NCI-H128 (cell line): ENCODE measurements around the gene RPL13A.
A peak's percentile ranks its signal among the peaks of the same experiment; 100 is the strongest.
"Not testable (repeated sequence)": the region's sequence is repeated elsewhere in the genome, so short reads cannot be mapped to it uniquely, and the experiment has no call there.

Experiments used
- DNase-seq: peaks from one replicate; lab custom pipeline; 2025; ENCODE audit not compliant: unreplicated experiment; lab: John Stamatoyannopoulos, UW

RPL13A gene

GRCh38 chr19:49455773-49456172, 31.6 kb upstream of the RPL13A start:
- no peak for DNase-seq

- no peak for DNase-seq
Measured at GRCh38 chr19:49456326-49456725, 31.1 kb upstream of the RPL13A start.

GRCh38 chr19:49458567-49458903, 28.9 kb upstream of the RPL13A start:
- no peak for DNase-seq

GRCh38 chr19:49459388-49459787, 28.0 kb upstream of the RPL13A start:
- DNase-seq = no peak

- DNase-seq = not testable (repeated sequence)
Measured at GRCh38 chr19:49461130-49461529, 26.3 kb upstream of the RPL13A start.

GRCh38 chr19:49461656-49462055, 25.8 kb upstream of the RPL13A start:
- DNase-seq = no peak

GRCh38 chr19:49462492-49462891, 24.9 kb upstream of the RPL13A start:
- DNase-seq = no peak

GRCh38 chr19:49463960-49464740, 23.3 kb upstream of the RPL13A start:
- no peak for DNase-seq

- no peak for DNase-seq
Measured at GRCh38 chr19:49465371-49465770, 22.0 kb upstream of the RPL13A start.

GRCh38 chr19:49468199-49468598, 19.2 kb upstream of the RPL13A start:
- DNase-seq = no peak

- peak; percentile 63 for DNase-seq
Measured at GRCh38 chr19:49468746-49469447, 18.5 kb upstream of the RPL13A start.

- DNase-seq = no peak
Measured at GRCh38 chr19:49469828-49470614, 17.4 kb upstream of the RPL13A start.

GRCh38 chr19:49470615-49470978, 16.8 kb upstream of the RPL13A start:
- DNase-seq = no peak

GRCh38 chr19:49472936-49473335, 14.5 kb upstream of the RPL13A start:
- no peak for DNase-seq

GRCh38 chr19:49473501-49473867, 13.9 kb upstream of the RPL13A start:
- DNase-seq = not testable (repeated sequence)

- DNase-seq = no peak
Measured at GRCh38 chr19:49473868-49474541, 13.4 kb upstream of the RPL13A start, which contains the start of gene FLT3LG. Gene FLT3LG, plus strand, starts transcription at chr19:49474215. Its CDS starts 425 bp downstream, at chr19:49474640.

- no peak for DNase-seq
Measured at GRCh38 chr19:49474542-49474924, 12.9 kb upstream of the RPL13A start.

GRCh38 chr19:49475191-49475917, 12.1 kb upstream of the RPL13A start:
- DNase-seq = no peak

- DNase-seq = no peak
Measured at GRCh38 chr19:49475995-49476880, 11.2 kb upstream of the RPL13A start.
